Measurements from ENCODE around the gene TTYH3. TPM values are rescaled to one million over a fixed set of nuclear protein-coding genes. Genes with fewer than 3 reads are reported as not detected.
A peak's percentile ranks its signal among the peaks of the same experiment; 100 is the strongest.

TTYH3 gene
- total RNA-seq, 1 donor from 2014 or later = 170 TPM

DNA sequence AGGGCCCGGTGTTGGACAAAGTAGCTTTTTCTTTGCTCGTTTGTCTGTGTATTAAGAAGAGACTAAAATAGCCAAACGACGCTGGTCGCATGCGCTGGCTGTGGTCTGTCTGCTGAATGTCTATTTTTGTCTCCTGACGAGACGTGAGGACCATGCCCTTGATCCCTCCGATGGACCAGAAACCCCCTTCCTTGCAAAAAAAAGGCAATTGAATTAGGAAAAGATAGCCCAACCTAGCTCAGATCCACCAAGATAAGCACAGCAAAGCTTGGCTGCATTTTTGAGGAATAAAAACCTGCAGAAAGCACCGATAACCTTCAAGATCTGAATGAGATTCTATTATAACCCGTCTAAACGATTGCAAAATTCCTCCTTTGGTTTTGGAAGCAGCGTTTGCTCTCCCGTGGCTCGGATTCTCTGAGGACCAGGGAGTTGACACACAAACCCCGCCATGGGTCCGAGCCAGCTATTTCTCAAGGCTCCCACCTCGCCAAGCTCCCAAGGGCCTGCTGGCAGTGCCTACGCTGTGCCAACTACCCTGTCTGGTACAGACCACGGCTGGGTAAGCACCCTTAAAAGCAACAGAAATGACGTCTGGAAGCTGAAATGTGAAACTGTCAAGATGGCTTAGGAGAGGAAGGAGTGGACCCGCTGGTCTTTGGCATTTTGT, 17.7 kb upstream of the TTYH3 start:
- Mint-ChIP-seq H3K36me3 (ENCODE audit: insufficient read depth) (peaks cover 6% of the 10 kb centered on the region), H3K4me3 (ENCODE audit: low read depth) (no peak overlapping the region), H3K4me1 (ENCODE audit: low read depth) (peaks cover 12% of the 10 kb centered on the region), H3K27me3 (peaks cover 16% of the 10 kb centered on the region), H3K27ac (no peak overlapping the region), H3K9me3 (ENCODE audit: low read depth) (no peaks in the 10 kb centered on the region)
- no peak for DNase-seq (ENCODE audit: low spot score, unreplicated experiment)
- TF ChIP-seq, protein P1, sequence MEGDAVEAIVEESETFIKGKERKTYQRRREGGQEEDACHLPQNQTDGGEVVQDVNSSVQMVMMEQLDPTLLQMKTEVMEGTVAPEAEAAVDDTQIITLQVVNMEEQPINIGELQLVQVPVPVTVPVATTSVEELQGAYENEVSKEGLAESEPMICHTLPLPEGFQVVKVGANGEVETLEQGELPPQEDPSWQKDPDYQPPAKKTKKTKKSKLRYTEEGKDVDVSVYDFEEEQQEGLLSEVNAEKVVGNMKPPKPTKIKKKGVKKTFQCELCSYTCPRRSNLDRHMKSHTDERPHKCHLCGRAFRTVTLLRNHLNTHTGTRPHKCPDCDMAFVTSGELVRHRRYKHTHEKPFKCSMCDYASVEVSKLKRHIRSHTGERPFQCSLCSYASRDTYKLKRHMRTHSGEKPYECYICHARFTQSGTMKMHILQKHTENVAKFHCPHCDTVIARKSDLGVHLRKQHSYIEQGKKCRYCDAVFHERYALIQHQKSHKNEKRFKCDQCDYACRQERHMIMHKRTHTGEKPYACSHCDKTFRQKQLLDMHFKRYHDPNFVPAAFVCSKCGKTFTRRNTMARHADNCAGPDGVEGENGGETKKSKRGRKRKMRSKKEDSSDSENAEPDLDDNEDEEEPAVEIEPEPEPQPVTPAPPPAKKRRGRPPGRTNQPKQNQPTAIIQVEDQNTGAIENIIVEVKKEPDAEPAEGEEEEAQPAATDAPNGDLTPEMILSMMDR (IDR thresholded peaks at IDR 0.05; ENCODE audit: unreplicated experiment) = no peak

DNA sequence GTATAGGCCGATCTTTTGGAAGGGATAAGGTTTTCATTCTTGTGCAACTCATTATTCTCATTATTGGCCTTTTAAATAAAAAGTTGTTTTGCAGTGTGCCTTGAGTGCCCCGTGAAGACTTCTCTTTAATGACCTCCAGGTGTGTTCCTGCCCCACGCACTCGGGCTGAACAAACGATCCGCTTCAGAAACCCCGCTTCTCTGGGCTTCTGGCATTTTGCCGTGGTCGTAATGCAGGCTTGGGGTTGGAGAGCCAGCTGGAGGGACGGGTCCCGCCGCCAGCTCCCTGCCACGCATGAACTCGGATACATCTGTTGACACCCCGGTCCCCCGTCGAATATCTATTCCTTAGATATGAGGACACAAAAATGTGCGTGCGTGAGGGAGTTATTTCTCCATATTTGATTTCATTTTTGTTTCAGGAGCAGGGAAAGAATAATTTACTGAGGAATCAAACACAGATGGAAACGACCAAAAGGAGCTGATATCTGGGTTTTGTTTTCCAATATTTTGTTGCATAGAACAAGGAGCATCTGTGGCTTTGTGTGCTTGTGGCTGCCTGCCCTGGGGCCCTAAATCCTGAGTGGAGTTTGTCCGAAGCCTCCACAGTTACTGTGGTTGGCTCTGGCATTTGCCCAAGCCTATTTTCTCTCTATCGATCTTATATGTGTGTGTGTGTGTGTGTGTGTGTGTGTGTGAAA, 17.0 kb upstream of the TTYH3 start:
- Mint-ChIP-seq H3K36me3 (ENCODE audit: insufficient read depth) (peaks cover 6% of the 10 kb centered on the region), H3K4me3 (ENCODE audit: low read depth) (no peak overlapping the region), H3K9me3 (ENCODE audit: low read depth) (no peaks in the 10 kb centered on the region), H3K27me3 (peaks cover 15% of the 10 kb centered on the region), H3K4me1 (ENCODE audit: low read depth) (peaks cover 12% of the 10 kb centered on the region), H3K27ac (peak overlapping the region; percentile 10)
- TF ChIP-seq, protein P1 (IDR thresholded peaks at IDR 0.05; ENCODE audit: unreplicated experiment) = no peak
- no peak for DNase-seq (ENCODE audit: low spot score, unreplicated experiment)

DNA sequence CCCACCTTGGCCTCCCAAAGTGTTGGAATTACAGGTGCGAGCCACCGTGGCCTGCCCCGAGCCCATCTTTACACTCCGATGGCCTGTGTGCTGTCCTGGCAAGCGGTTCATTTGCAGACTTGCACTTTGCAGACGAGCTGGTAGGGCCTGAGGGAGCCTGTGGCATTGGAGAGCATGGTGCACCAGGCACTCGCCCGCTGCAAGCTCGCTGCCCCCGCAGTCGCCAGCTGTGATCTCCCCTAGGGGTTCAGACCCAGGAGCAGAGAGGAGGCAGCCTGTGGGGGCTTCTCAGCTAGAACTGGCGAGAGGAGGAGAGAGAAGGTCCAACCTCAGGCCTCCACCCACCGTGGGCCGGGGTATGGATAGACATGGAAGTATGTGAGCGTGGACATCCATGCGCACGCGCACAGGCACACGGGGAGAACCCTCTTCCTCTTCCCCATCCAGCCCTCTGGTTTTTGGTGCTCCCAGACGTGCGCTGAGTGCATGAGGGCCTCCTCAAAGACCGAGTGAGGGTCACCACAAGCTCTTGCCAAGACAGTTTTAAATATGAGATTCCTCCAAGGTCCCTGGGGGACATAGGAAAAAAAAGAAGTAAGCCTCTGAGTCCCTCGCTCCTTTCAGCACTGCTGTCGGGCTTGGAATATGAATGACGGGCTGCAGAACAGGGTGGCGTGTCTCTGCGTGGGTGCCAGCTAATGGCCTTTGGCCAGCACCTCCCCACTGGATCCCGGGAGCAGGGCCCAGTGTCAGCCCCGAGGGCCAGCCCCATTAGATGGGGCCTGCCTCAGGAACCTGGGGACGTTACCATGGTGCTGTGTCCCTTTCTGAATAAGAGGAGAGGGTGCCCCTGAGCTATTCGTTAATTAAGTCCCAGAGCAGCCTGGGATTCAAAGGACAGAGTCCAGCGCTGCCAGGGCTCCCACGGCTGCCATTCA, 15.1 kb upstream of the TTYH3 start:
- Mint-ChIP-seq H3K4me3 (ENCODE audit: low read depth) (no peak overlapping the region), H3K27me3 (peaks cover 21% of the 10 kb centered on the region), H3K27ac (no peak overlapping the region), H3K9me3 (ENCODE audit: low read depth) (no peaks in the 10 kb centered on the region), H3K36me3 (ENCODE audit: insufficient read depth) (peaks cover 1% of the 10 kb centered on the region), H3K4me1 (ENCODE audit: low read depth) (peaks cover 15% of the 10 kb centered on the region)
- no peak for DNase-seq (ENCODE audit: low spot score, unreplicated experiment)
- TF ChIP-seq, protein P1 (IDR thresholded peaks at IDR 0.05; ENCODE audit: unreplicated experiment) = no peak

DNA sequence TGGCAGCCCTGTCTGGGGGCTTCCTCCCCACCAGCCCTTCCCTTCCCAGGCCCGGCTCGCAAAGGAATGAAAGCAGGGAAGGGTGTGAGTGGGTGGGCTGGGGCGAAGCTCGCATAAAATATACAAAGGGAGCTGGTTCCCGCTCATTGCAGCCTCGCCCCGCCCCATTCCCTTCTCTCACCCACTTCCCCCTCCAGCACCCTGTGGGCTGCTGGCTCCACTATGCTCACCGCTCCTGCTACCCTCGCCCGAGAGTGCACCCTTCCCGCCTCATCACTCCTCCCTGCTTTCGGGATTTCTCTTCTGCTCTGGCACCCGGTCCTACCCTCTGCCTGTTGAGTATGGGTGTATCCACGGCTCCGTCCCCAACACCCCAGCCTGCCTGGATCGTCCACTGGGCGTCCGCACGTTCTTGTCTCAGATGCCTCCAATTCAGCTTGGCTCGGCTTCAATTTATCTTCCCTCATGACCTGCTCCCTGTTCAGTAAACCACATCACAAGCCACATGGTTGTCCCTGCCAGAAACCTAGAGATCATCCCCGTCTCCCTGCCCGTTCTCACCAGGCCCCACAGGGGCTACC, 14.4 kb upstream of the TTYH3 start:
- Mint-ChIP-seq H3K4me1 (ENCODE audit: low read depth) (peaks cover 19% of the 10 kb centered on the region), H3K36me3 (ENCODE audit: insufficient read depth) (peaks cover 1% of the 10 kb centered on the region), H3K27ac (no peak overlapping the region), H3K4me3 (ENCODE audit: low read depth) (no peak overlapping the region), H3K9me3 (ENCODE audit: low read depth) (no peaks in the 10 kb centered on the region), H3K27me3 (peaks cover 21% of the 10 kb centered on the region)
- TF ChIP-seq, protein P1 (IDR thresholded peaks at IDR 0.05; ENCODE audit: unreplicated experiment) = no peak
- no peak for DNase-seq (ENCODE audit: low spot score, unreplicated experiment)

DNA sequence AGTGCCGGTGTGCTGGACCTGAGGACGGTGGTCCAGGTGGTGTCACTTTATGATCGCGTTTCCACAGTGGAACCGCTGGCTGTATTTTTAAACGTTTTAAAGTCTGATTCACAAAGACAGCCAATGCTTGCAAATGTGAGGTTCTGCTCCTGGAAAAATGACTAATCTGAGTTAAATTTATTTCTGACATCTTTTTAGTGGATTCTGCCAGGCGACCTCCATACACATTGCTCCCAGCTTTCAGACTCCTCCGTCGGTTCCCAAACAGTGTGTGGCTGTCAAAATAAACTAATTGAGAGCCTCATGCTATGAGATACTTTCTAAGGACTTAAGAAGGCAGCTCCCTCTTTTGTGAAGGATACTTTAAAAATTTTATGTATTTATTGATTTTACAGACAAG, 12.7 kb upstream of the TTYH3 start:
- Mint-ChIP-seq H3K27me3 (peaks cover 21% of the 10 kb centered on the region), H3K4me1 (ENCODE audit: low read depth) (peaks cover 19% of the 10 kb centered on the region), H3K27ac (no peak overlapping the region), H3K36me3 (ENCODE audit: insufficient read depth) (peaks cover 1% of the 10 kb centered on the region), H3K9me3 (ENCODE audit: low read depth) (no peaks in the 10 kb centered on the region), H3K4me3 (ENCODE audit: low read depth) (no peak overlapping the region)
- TF ChIP-seq, protein P1 (IDR thresholded peaks at IDR 0.05; ENCODE audit: unreplicated experiment) = no peak
- no peak for DNase-seq (ENCODE audit: low spot score, unreplicated experiment)

Data from progenitor cell of endocrine pancreas (in vitro differentiated cells).